OCI-LY7 (cell line): ENCODE results near the gene CBFA2T3. TPM values are rescaled to one million over a fixed set of nuclear protein-coding genes. Genes with fewer than 3 reads are reported as not detected.
"Not testable (repeated sequence)": the region's sequence is repeated elsewhere in the genome, so short reads cannot be mapped to it uniquely, and the experiment has no call there.

Experiments used
- BruUV-seq: library from RNA; stranded (reverse); fragments of 400-500 nt; replicated peaks from 2 replicates; lab custom pipeline; 2021; lab: Mats Ljungman, UMichigan
- CTCF ChIA-PET: fragments of 300-600 bp; sonication (Branson Sonifier 250); formaldehyde crosslinking; loops from one replicate; lab custom pipeline; 2022; ENCODE audit warnings: antibody characterized with exemption; ENCODE audit not compliant: unreplicated experiment; lab: Charles Lee
- POLR2A ChIA-PET: fragments of 300-600 bp; sonication (Branson Sonifier 250); formaldehyde crosslinking; loops from one replicate; lab custom pipeline; 2022; ENCODE audit warnings: antibody characterized with exemption; lab: Charles Lee
- DNase-seq: peaks from one replicate; pipeline ENCODE4 v3.0.0-alpha.2; 2015; ENCODE audit warnings: low spot score
- H2AFZ ChIP-seq: fragments of 200-600 bp; sonication (generic), shearing (Covaris generic); 2 replicates; pipeline ENCODE4 v1.6.1; 2014; ENCODE audit warnings: mild to moderate bottlenecking, antibody characterized with exemption, low read length, moderate library complexity
- H3K27ac ChIP-seq: fragments of 200-600 bp; sonication (generic); 2 replicates; pipeline ENCODE4 v1.5.1; 2014; ENCODE audit warnings: mixed run types, low read depth, mild to moderate bottlenecking, moderate library complexity, low read length, inconsistent platforms; ENCODE audit not compliant: poor library complexity, severe bottlenecking
- H3K36me3 ChIP-seq: fragments of 200-600 bp; sonication (generic); 2 replicates; pipeline ENCODE4 v1.6.1; 2014; ENCODE audit warnings: mild to moderate bottlenecking, antibody characterized with exemption, low read length, moderate library complexity, mixed read lengths; ENCODE audit not compliant: insufficient read depth
- H3K4me1 ChIP-seq: fragments of 200-600 bp; sonication (generic); 2 replicates; pipeline ENCODE4 v1.5.1; 2014; ENCODE audit warnings: mild to moderate bottlenecking, low read length; ENCODE audit not compliant: insufficient read depth, poor library complexity, severe bottlenecking
- H3K4me2 ChIP-seq: fragments of 200-600 bp; sonication (generic); 2 replicates; pipeline ENCODE4 v1.6.1; 2014; ENCODE audit warnings: mild to moderate bottlenecking, low read length
- H3K4me3 ChIP-seq: fragments of 200-600 bp; sonication (generic); 2 replicates; pipeline ENCODE4 v1.5.1; 2014; ENCODE audit warnings: mild to moderate bottlenecking, low read depth, low read length; ENCODE audit not compliant: poor library complexity, severe bottlenecking
- H3K79me2 ChIP-seq: fragments of 200-600 bp; sonication (generic); 2 replicates; pipeline ENCODE4 v1.6.1; 2016; ENCODE audit warnings: low read depth, mild to moderate bottlenecking, low read length, moderate library complexity, mixed read lengths; ENCODE audit not compliant: insufficient read depth
- H3K9me2 ChIP-seq: fragments of 200-600 bp; sonication (generic); 2 replicates; pipeline ENCODE4 v1.6.1; 2016; ENCODE audit warnings: mild to moderate bottlenecking, low read length, mixed read lengths; ENCODE audit not compliant: insufficient read depth
- H3K9me3 ChIP-seq: fragments of 200-600 bp; sonication (generic); 2 replicates; pipeline ENCODE4 v1.6.1; 2014; ENCODE audit warnings: mild to moderate bottlenecking, mixed run types, low read length, mixed read lengths
- H4K20me1 ChIP-seq: fragments of 200-600 bp; sonication (generic); 2 replicates; pipeline ENCODE4 v1.6.1; 2014; ENCODE audit warnings: mild to moderate bottlenecking, antibody characterized with exemption, low read length, moderate library complexity, mixed read lengths; ENCODE audit not compliant: insufficient read depth
- CTCF ChIP-seq: fragments of 200-600 bp; sonication (generic); conservative IDR thresholded peaks from 2 replicates; pipeline ENCODE4 v1.5.1; 2014; ENCODE audit warnings: mild to moderate bottlenecking, antibody characterized with exemption, low read length, moderate library complexity, mixed read lengths
- EZH2phosphoT487 ChIP-seq: fragments of 200-600 bp; sonication (generic); IDR thresholded peaks from 2 replicates; pipeline ENCODE4 v1.6.1; 2018; ENCODE audit warnings: low read depth, borderline replicate concordance, mild to moderate bottlenecking, mixed run types, antibody characterized with exemption, low read length, moderate library complexity, mixed read lengths
- intact Hi-C: fragments of 100-400 bp; cut with micrococcal nuclease; formaldehyde crosslinking; loops from one replicate; pipeline ENCODE4 v1.10.0; 2022; ENCODE audit not compliant: unreplicated experiment
- total RNA-seq, 2 experiments: library from RNA; depleted of rRNA in 1 of 2; stranded (reverse); fragments of >200 nt in 1 of 2; shearing (Covaris generic) in 1 of 2; gene quantifications; 2 replicates each; pipeline ENCODE4 v1.2.3, GENCODE V29; 2014 to 2022

CBFA2T3 gene
- total RNA-seq, 2 experiments from 2014 or later, result 1.1 to 48.0 TPM

- intact Hi-C loops, result no loop called here
- no peaks in the 10 kb centered on the region for H4K20me1 ChIP-seq
- peaks cover 2% of the 10 kb centered on the region for H3K4me1 ChIP-seq
- TF ChIP-seq CTCF (no peak), EZH2phosphoT487 (no peak)
- no peaks in the 10 kb centered on the region for H3K36me3 ChIP-seq
- CTCF ChIA-PET, result no interaction called here
- H3K4me2 ChIP-seq, result no peak overlapping the region
- H3K9me2 ChIP-seq, result no peaks in the 10 kb centered on the region
- no TSS peak for BruUV-seq
- H3K9me3 ChIP-seq, result no peaks in the 10 kb centered on the region
- no peak overlapping the region for H2AFZ ChIP-seq
- DNase-seq, result peak; percentile 46
- POLR2A ChIA-PET, result no interaction called here
- H3K27ac ChIP-seq, result no peak overlapping the region
- H3K79me2 ChIP-seq, result no peaks in the 10 kb centered on the region
- H3K4me3 ChIP-seq, result no peak overlapping the region
These were observed 32.6 kb upstream of the CBFA2T3 start for GRCh38 chr16:89009343-89010209.

- H3K4me2 ChIP-seq, intact Hi-C loops, H3K79me2 ChIP-seq, H4K20me1 ChIP-seq, CTCF ChIA-PET, H3K36me3 ChIP-seq, H3K4me1 ChIP-seq, H3K27ac ChIP-seq, DNase-seq, POLR2A ChIA-PET, H3K4me3 ChIP-seq, H3K9me2 ChIP-seq, H3K9me3 ChIP-seq, H2AFZ ChIP-seq, BruUV-seq: not testable (repeated sequence)
These were observed 31.8 kb upstream of the CBFA2T3 start for GRCh38 chr16:89008796-89009195.

GRCh38 chr16:89007371-89008249 lies 30.6 kb upstream of the CBFA2T3 start:
- H3K36me3 ChIP-seq, result no peaks in the 10 kb centered on the region
- H3K4me2 ChIP-seq, result no peak overlapping the region
- DNase-seq, result no peak
- no peak for TF ChIP-seq EZH2phosphoT487
- no peak for TF ChIP-seq CTCF
- no peaks in the 10 kb centered on the region for H3K9me3 ChIP-seq
- POLR2A ChIA-PET, result no interaction called here
- no peaks in the 10 kb centered on the region for H3K9me2 ChIP-seq
- no peak overlapping the region for H3K27ac ChIP-seq
- no peaks in the 10 kb centered on the region for H3K79me2 ChIP-seq
- CTCF ChIA-PET, result no interaction called here
- BruUV-seq, result no TSS peak
- peaks cover 9% of the 10 kb centered on the region for H3K4me1 ChIP-seq
- H2AFZ ChIP-seq, result no peak overlapping the region
- intact Hi-C loops, result no loop called here
- no peaks in the 10 kb centered on the region for H4K20me1 ChIP-seq
- H3K4me3 ChIP-seq, result no peak overlapping the region
